ENCODE measurements around the gene TMEM256.
"Not testable (repeated sequence)": the region's sequence is repeated elsewhere in the genome, so short reads cannot be mapped to it uniquely, and the experiment has no call there.

TMEM256 gene

GRCh38 chr17:7370853-7371252 is 33.0 kb downstream of the TMEM256 start:
- no peak for DNase-seq (ENCODE audit: low read depth in 1 of 2, low spot score in 1 of 2)
- Histone ChIP-seq H3K27me3 (ENCODE audit: insufficient read depth, poor library complexity, severe bottlenecking) (no peaks in the 10 kb centered on the region), H3K4me3 (replicated peaks; ENCODE audit: insufficient read depth, low read length) (no peak overlapping the region), H3K27ac (replicated peaks) (no peak overlapping the region)
- TF ChIP-seq GABPA (IDR thresholded peaks at IDR 0.05; ENCODE audit: low read depth): no peak
- TF ChIP-seq POLR2AphosphoS5 (IDR thresholded peaks at IDR 0.05; ENCODE audit: low read depth): no peak
- no peak for TF ChIP-seq SPI1 (IDR thresholded peaks at IDR 0.05; ENCODE audit: borderline replicate concordance, low read depth)
- no peak for TF ChIP-seq REST (IDR thresholded peaks at IDR 0.05; ENCODE audit: insufficient replicate concordance, low read depth)
- no peak for TF ChIP-seq CTCF (IDR thresholded peaks at IDR 0.05; ENCODE audit: insufficient read depth, low read length)

GRCh38 chr17:7369825-7370224 is 34.1 kb downstream of the TMEM256 start:
- TF ChIP-seq CTCF (IDR thresholded peaks at IDR 0.05; ENCODE audit: insufficient read depth, low read length) (no peak), GABPA (IDR thresholded peaks at IDR 0.05; ENCODE audit: low read depth) (no peak)
- Histone ChIP-seq H3K4me3 (replicated peaks; ENCODE audit: insufficient read depth, low read length) (no peak overlapping the region), H3K27me3 (ENCODE audit: insufficient read depth, poor library complexity, severe bottlenecking) (no peaks in the 10 kb centered on the region), H3K27ac (replicated peaks) (no peak overlapping the region)
- DNase-seq (ENCODE audit: low read depth in 1 of 2, low spot score in 1 of 2): no peak

GRCh38 chr17:7368599-7368994 is 35.3 kb downstream of the TMEM256 start:
- H3K27ac ChIP-seq (replicated peaks); H3K27me3 ChIP-seq (ENCODE audit: insufficient read depth, poor library complexity, severe bottlenecking); H3K4me3 ChIP-seq (replicated peaks; ENCODE audit: insufficient read depth, low read length); DNase-seq (ENCODE audit: low read depth in 1 of 2, low spot score in 1 of 2): not testable (repeated sequence)

GRCh38 chr17:7367918-7368598 is 35.8 kb downstream of the TMEM256 start:
- Histone ChIP-seq H3K27me3 (ENCODE audit: insufficient read depth, poor library complexity, severe bottlenecking) (no peaks in the 10 kb centered on the region), H3K4me3 (replicated peaks; ENCODE audit: insufficient read depth, low read length) (no peak overlapping the region), H3K27ac (replicated peaks) (no peak overlapping the region)
- TF ChIP-seq CTCF (IDR thresholded peaks at IDR 0.05; ENCODE audit: insufficient read depth, low read length): no peak
- no peak for TF ChIP-seq GABPA (IDR thresholded peaks at IDR 0.05; ENCODE audit: low read depth)
- TF ChIP-seq REST (IDR thresholded peaks at IDR 0.05; ENCODE audit: insufficient replicate concordance, low read depth): no peak
- TF ChIP-seq POLR2AphosphoS5 (IDR thresholded peaks at IDR 0.05; ENCODE audit: low read depth): no peak
- no peak for TF ChIP-seq SPI1 (IDR thresholded peaks at IDR 0.05; ENCODE audit: borderline replicate concordance, low read depth)
- DNase-seq (ENCODE audit: low read depth in 1 of 2, low spot score in 1 of 2): no peak
